HG03135 (cell line): ENCODE measurements around the gene COX11.

ENCODE experiments used
- ATAC-seq: cut with Tn5 transposase; IDR thresholded peaks from one replicate; pipeline ENCODE4 v1.9.1; 2021; ENCODE audit warnings: mild to moderate bottlenecking, moderate library complexity; ENCODE audit not compliant: unreplicated experiment

COX11 gene, protein sequence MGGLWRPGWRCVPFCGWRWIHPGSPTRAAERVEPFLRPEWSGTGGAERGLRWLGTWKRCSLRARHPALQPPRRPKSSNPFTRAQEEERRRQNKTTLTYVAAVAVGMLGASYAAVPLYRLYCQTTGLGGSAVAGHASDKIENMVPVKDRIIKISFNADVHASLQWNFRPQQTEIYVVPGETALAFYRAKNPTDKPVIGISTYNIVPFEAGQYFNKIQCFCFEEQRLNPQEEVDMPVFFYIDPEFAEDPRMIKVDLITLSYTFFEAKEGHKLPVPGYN

GRCh38 chr17:54968262-54968987, at the start of gene COX11, which contains the start of gene STXBP4:
Gene COX11 (minus strand): TSS chr17:54968654. CDS start chr17:54968646, 8 bp downstream.
Gene STXBP4 (plus strand): TSS chr17:54968765. CDS start chr17:54986220, 17,455 bp downstream.
- ATAC-seq = peak; percentile 88

DNA sequence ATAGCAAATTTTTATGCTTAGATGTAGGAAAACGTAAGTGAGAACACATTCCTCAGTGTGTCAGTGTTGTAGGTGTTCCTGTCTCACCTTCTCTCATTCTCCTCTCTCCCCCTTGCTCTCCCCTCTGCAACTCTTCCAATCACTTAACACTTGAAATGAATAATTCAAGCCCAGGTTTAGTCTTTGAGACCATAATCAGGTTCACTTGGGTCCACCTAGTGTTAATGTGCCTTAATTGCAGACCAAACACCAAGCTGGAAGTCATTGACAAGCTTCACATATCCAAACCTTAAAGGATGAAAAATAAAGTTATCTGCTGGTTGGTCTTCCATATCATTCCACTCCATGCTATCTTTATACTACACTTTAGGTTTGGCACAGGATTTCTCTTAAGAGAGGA, 37.1 kb upstream of the COX11 start:
- ATAC-seq = no peak

DNA sequence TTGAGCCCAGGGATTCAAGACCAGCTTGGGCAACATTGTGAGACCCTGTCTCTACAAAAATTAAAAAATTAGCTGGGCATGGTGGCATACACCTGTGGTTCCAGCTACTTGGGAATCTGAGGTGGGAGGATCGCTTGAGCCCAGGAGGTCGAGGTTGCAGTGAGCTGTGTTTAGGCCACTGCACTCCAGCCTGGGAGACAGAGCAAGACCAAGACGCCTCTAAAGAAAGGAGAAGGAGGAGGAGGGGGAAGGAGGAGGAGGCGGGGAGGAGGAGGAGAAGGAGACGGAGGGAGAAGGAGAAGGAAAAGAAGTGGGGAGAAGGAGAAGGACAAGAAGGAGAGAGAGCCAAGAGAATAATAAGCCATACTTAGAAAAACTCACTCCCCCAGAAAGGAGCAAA, 36.0 kb upstream of the COX11 start:
- ATAC-seq = no peak

- no peak for ATAC-seq
These were observed 34.0 kb upstream of the COX11 start for GRCh38 chr17:55002458-55002857.

DNA sequence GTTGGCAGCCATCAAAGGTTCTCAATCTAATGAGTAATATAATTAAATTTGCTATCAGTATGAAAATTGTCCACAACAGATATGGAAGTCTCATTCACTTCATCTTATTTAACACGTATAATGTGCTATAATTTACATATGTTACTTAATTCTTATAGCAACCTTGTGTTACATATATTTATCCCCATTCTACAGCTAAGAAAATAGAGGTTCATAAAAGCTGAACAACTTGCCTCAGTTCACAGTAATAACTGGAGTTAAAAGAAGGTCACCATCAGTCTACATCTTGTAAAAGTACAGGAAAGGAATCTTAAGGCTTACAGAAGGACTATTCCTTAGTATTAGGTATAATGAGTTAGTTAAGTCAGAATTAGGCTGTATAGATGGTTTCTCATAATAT, 28.0 kb upstream of the COX11 start:
- ATAC-seq = no peak

GRCh38 chr17:54992797-54993639, 24.6 kb upstream of the COX11 start:
- ATAC-seq = no peak

GRCh38 chr17:54991567-54991966, 23.1 kb upstream of the COX11 start:
- ATAC-seq = no peak

- no peak for ATAC-seq
These were observed 21.7 kb upstream of the COX11 start for GRCh38 chr17:54990118-54990517.

- ATAC-seq = no peak
These were observed 17.0 kb upstream of the COX11 start for GRCh38 chr17:54985476-54985875.

DNA sequence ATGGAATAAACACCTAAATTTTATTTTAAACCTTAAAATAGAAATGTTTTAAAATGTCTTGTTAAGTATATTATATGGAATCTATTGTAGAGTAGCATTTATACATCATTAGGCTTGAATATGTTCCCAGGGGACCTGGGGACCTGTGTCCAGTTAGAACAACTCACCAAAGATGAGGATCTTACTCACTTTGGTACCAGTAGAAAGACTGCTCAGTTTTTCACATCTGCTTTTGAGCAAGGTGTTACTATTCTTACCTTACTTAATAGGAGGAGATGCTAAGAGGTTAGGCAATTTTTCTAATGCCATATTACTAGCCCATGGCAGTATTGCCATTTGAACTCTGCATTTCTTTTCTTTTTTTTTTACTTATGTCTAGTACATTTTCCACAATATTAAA, 14.8 kb upstream of the COX11 start:
- no peak for ATAC-seq

DNA sequence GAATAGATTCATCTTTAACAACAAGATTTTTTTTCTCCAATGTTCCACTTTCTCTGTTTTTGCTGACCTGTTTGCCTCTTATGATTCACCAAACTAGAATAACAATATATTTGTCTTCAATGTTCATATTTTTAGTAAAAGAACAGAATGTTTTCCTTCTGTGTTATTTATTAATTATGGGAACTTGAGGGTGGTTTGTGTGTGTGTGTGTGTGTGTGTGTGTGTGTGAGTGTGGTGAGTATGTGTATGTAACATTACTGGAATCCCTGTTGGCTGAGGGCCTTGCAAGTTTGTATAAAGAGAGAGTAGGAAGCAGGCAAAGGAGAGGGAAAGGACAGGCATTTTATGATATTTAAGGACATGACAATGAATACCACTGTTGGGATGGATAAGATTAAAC, 13.9 kb upstream of the COX11 start:
- ATAC-seq = no peak

- no peak for ATAC-seq
These were observed 11.9 kb upstream of the COX11 start for GRCh38 chr17:54980375-54980774.

GRCh38 chr17:54979657-54980056, 11.2 kb upstream of the COX11 start:
- ATAC-seq = no peak

- no peak for ATAC-seq
These were observed 9.3 kb upstream of the COX11 start for GRCh38 chr17:54977744-54978143.

DNA sequence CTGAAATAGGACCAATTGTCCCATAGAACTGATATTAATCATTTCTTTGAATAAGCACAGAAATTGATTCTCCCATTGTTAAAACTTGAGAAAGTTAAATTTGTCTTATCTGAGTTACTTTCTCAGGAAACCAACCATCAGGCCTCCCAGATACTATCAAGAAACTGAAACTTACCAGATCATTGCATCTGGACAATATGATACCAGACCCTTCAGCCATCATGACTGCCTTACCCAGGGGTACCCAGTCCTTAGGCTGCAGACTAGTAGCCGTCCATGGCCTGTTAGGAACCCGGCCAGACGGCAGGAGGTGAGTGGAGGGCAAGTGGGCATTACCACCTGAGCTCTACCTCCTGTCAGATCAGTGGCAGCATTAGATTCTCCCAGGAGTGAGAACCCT, 7.9 kb upstream of the COX11 start:
- ATAC-seq = no peak

GRCh38 chr17:54974759-54975158, 6.3 kb upstream of the COX11 start:
- ATAC-seq = no peak

GRCh38 chr17:54972406-54973138, 4.1 kb upstream of the COX11 start:
- no peak for ATAC-seq

- ATAC-seq = no peak
These were observed 3.4 kb upstream of the COX11 start for GRCh38 chr17:54971901-54972300.

DNA sequence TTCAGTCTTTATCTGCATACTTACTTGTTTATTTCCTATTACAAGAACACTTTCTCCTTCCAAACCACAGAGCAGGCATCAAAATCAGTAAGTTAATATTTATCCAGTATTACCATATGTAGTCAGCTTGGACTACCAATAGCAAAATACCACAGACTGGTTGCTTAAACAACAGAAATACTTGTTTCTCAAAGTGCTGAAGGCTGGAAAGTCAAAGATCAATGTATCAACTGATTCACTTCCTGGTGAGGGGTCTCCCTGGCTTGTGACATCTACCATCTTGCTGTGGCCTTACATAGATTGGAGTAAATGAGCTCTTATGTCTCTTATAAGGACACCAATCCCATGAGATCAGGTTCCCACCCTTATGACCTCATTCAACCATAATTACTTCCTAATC, 2.7 kb upstream of the COX11 start:
- ATAC-seq = no peak

GRCh38 chr17:54969658-54970572, 1.5 kb upstream of the COX11 start:
- no peak for ATAC-seq
